Trophoblast cell (in vitro differentiated cells and primary cell): Measurements from ENCODE around the gene MRPL17.

Experiments used
- DNase-seq, 2 donors: peaks; one replicate each; pipeline ENCODE4 v3.0.0-alpha.2; 2016
- H2AFZ ChIP-seq: 2 replicates; pipeline ENCODE4 v1.6.1; 2013; ENCODE audit warnings: low read length, moderate library complexity, mild to moderate bottlenecking; ENCODE audit not compliant: insufficient read depth, poor library complexity
- H2AK5ac ChIP-seq: 2 replicates; pipeline ENCODE4 v1.6.1; 2013; ENCODE audit warnings: mild to moderate bottlenecking, low read length
- H2BK120ac ChIP-seq: 2 replicates; pipeline ENCODE4 v1.6.1; 2013; ENCODE audit warnings: low read length, mild to moderate bottlenecking, moderate library complexity; ENCODE audit not compliant: insufficient read depth, poor library complexity
- H2BK12ac ChIP-seq: 2 replicates; pipeline ENCODE4 v1.6.1; 2013; ENCODE audit warnings: mild to moderate bottlenecking, low read length, moderate library complexity
- H2BK5ac ChIP-seq: 2 replicates; pipeline ENCODE4 v1.6.1; 2013; ENCODE audit warnings: low read length, low read depth, moderate library complexity, mild to moderate bottlenecking; ENCODE audit not compliant: poor library complexity
- H3K14ac ChIP-seq: 2 replicates; pipeline ENCODE4 v1.6.1; 2013; ENCODE audit warnings: mild to moderate bottlenecking, low read length
- H3K18ac ChIP-seq: 2 replicates; pipeline ENCODE4 v1.6.1; 2013; ENCODE audit warnings: mild to moderate bottlenecking, low read length
- H3K23ac ChIP-seq: 2 replicates; pipeline ENCODE4 v1.6.1; 2013; ENCODE audit warnings: low read length
- H3K27ac ChIP-seq: 2 replicates; pipeline ENCODE4 v1.5.1; 2013; ENCODE audit warnings: low read depth, mild to moderate bottlenecking, inconsistent platforms, low read length, moderate library complexity
- H3K27me3 ChIP-seq: 2 replicates; pipeline ENCODE4 v1.6.1; 2013; ENCODE audit warnings: inconsistent platforms, mild to moderate bottlenecking, low read length, moderate library complexity; ENCODE audit not compliant: insufficient read depth
- H3K36me3 ChIP-seq, 2 experiments: 1 replicate in 1 of 2; 2 replicates in 1 of 2; pipeline ENCODE4 v1.6.1; 2013; ENCODE audit warnings: low read length in 2 of 2, mild to moderate bottlenecking in 2 of 2, moderate library complexity in 1 of 2; ENCODE audit not compliant: insufficient read depth in 2 of 2, control insufficient read depth in 1 of 2
- H3K4ac ChIP-seq: 2 replicates; pipeline ENCODE4 v1.6.1; 2013; ENCODE audit warnings: low read depth, mild to moderate bottlenecking, low read length, moderate library complexity
- H3K4me1 ChIP-seq, 2 experiments: 1 replicate in 1 of 2; 2 replicates in 1 of 2; pipeline ENCODE4 v1.6.1; 2013; ENCODE audit warnings: low read length in 2 of 2, mild to moderate bottlenecking in 2 of 2, moderate library complexity in 1 of 2; ENCODE audit not compliant: insufficient read depth in 2 of 2, control insufficient read depth in 1 of 2
- H3K4me2 ChIP-seq: 2 replicates; pipeline ENCODE4 v1.6.1; 2013; ENCODE audit warnings: inconsistent platforms, mild to moderate bottlenecking, low read length, moderate library complexity
- H3K4me3 ChIP-seq: 2 replicates; pipeline ENCODE4 v1.5.1; 2013; ENCODE audit warnings: mild to moderate bottlenecking, low read depth, low read length, inconsistent platforms
- H3K79me1 ChIP-seq: one replicate; pipeline ENCODE4 v1.6.1; 2013; ENCODE audit warnings: low read length
- H3K79me2 ChIP-seq: 2 replicates; pipeline ENCODE4 v1.6.1; 2013; ENCODE audit warnings: low read length, mild to moderate bottlenecking; ENCODE audit not compliant: control insufficient read depth, insufficient read depth, poor library complexity
- H3K9ac ChIP-seq: 2 replicates; pipeline ENCODE4 v1.6.1; 2013; ENCODE audit warnings: mild to moderate bottlenecking, low read length
- H3K9me3 ChIP-seq: 2 replicates; pipeline ENCODE4 v1.6.1; 2013; ENCODE audit warnings: low read depth, mild to moderate bottlenecking, control low read depth, inconsistent platforms, low read length; ENCODE audit not compliant: insufficient read depth
- H4K12ac ChIP-seq: 2 replicates; pipeline ENCODE4 v1.6.1; 2013; ENCODE audit warnings: low read depth, mild to moderate bottlenecking, low read length, moderate library complexity
- H4K8ac ChIP-seq: 2 replicates; pipeline ENCODE4 v1.6.1; 2013; ENCODE audit warnings: low read depth, mild to moderate bottlenecking, low read length, moderate library complexity
- H4K91ac ChIP-seq: one replicate; pipeline ENCODE4 v1.6.1; 2013; ENCODE audit warnings: low read depth, mild to moderate bottlenecking, low read length, moderate library complexity
- WGBS: extraction: QIAGEN DNeasy Blood & Tissue Kit; methylation state at CpG from one replicate; pipeline ENCODE4 v1.1.7; 2013; ENCODE audit warnings: missing lambda C conversion rate; ENCODE audit not compliant: insufficient read length, insufficient coverage; ENCODE audit errors: extremely low coverage; 5-methylcytosine and 5-hydroxymethylcytosine counted together

MRPL17 gene

DNA sequence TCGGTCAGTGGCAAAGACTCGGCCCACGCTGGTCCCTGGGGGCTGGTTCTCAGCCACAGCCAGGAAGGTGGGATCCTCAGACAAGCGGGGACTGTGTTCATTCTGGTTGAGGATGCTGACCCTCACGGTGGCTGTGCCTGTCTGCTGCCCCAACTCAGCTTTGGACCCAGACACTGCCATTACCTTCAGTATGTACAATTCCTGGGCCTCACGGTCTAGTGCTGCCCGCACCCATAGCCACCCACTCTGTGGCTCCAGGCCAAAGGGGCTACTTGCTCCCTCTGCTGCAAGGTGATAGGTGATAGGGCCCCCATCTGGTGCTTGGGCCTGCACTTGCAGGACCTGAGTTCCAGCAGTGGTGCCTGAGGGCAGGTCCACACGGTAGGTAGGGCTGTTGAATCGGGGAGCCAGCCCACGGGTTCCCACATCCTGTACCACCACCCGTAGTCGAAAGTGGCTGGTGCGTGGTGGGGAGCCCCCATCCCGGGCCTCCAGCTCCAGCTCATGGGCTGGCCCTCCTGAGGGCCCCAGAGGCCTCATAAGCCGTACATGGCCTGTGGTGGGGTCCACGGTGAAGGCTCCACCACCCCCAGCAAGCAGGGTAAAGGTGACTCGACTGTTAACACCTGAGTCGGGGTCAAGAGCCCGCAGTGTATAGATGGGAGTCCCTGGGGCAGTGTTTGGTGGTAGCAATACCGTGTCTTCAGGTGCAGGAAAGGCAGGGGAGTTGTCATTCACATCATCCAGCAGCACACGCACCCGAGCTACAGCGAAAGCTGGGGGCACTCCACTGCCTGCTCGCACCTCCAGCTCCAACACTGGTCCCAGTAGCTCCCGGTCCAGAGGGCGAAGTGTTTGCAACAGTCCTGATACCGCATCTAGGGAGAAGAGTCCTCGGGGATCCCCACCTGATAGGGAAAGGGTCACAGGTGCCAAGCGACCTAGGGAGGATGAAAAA lies 50.7 kb downstream of the MRPL17 start:
- Histone ChIP-seq H3K14ac (no peak overlapping the region), H3K23ac (no peak overlapping the region), H2AK5ac (no peak overlapping the region), H3K79me2 (no peaks in the 10 kb centered on the region), H2BK5ac (no peak overlapping the region), H3K18ac (no peak overlapping the region), H3K79me1 (no peaks in the 10 kb centered on the region), H2BK120ac (no peak overlapping the region), H3K9ac (no peak overlapping the region), H2BK12ac (no peak overlapping the region), H3K27me3 (peaks cover 29% of the 10 kb centered on the region), H3K4ac (no peak overlapping the region), H4K91ac (no peak overlapping the region), H3K27ac (no peak overlapping the region), H3K9me3 (peaks cover 18% of the 10 kb centered on the region), H3K4me1 (peaks cover 6 to 16% of the 10 kb centered on the region in 2 experiments), H3K36me3 (peaks cover 2 to 3% of the 10 kb centered on the region in 2 experiments), H2AFZ (no peak overlapping the region), H3K4me2 (no peak overlapping the region), H4K8ac (no peak overlapping the region), H3K4me3 (no peak overlapping the region), H4K12ac (no peak overlapping the region)
- WGBS, result no CpG with 5 or more reads among the region's 29 CpGs
- no peak for DNase-seq

DNA sequence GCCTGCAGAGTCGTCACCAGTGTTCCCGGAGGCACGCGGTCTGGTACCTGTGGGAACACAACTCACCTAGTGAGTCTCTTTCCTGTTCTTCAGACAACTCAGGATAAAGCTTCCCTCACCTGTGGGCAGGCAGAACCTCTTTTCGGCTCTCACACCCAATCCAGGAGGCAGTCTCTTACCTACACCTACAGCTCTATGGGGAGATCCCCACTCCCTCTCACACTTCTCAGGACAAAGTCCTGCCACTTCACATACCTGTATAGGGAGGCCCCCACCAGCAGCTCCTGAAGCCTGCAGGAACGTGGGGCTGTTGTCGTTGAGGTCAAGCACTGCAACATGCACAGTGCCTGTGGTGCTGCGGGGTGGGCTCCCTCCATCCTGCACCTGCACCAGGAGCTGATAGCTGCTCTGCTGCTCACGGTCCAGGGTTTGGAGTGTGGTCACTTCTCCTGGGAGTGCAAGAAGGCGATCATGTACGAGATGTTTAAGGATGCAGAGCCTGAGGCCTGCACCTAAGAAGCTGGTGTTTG lies 51.7 kb downstream of the MRPL17 start:
- Histone ChIP-seq H4K8ac (no peak overlapping the region), H2BK5ac (no peak overlapping the region), H2BK12ac (no peak overlapping the region), H3K9me3 (peaks cover 23% of the 10 kb centered on the region), H3K14ac (no peak overlapping the region), H3K79me1 (no peaks in the 10 kb centered on the region), H3K4me3 (no peak overlapping the region), H3K4me1 (peaks cover 6 to 16% of the 10 kb centered on the region in 2 experiments), H3K4ac (no peak overlapping the region), H3K9ac (no peak overlapping the region), H3K23ac (no peak overlapping the region), H4K12ac (no peak overlapping the region), H3K27ac (no peak overlapping the region), H2AFZ (no peak overlapping the region), H4K91ac (no peak overlapping the region), H2AK5ac (no peak overlapping the region), H3K18ac (no peak overlapping the region), H3K27me3 (peaks cover 29% of the 10 kb centered on the region), H3K4me2 (no peak overlapping the region), H3K79me2 (no peaks in the 10 kb centered on the region), H2BK120ac (no peak overlapping the region), H3K36me3 (peaks cover 2 to 3% of the 10 kb centered on the region in 2 experiments)
- WGBS, result no CpG with 5 or more reads among the region's 11 CpGs
- DNase-seq, result no peak

DNA sequence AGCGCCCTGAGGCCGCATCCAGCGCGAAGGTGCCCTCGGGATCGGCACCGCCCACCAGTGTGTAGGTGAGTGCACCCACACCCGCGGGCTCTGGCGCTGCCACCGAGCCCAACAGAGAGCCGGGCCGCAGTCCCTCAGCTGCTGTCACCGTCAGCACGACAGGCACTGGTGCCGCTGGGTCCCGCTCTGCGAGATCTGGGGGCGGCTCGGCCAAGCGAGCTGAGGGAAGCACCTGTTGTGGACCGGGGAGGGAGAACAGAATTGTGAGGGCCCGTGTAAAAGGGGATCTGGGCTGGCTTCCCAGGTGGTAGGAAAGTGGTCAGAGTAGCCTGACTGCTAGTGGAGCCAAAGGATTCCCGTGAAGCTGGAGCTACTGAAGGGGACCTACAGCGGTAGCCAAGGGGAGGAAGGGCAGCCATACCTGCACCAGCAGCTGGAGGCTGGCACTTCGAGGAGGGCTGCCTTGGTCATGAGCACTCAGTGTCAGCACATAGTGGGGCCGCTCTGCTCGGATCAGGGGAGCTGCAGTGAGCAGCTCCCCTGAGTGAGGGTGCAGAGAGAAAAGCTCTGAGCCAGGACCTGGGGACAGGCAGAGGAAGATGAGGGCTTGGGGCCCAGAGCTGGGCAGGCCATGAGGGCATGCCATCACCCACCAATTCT lies 52.4 kb downstream of the MRPL17 start:
- Histone ChIP-seq H3K79me2 (no peaks in the 10 kb centered on the region), H3K79me1 (no peaks in the 10 kb centered on the region), H3K14ac (no peak overlapping the region), H4K12ac (no peak overlapping the region), H3K36me3 (peaks cover 2 to 3% of the 10 kb centered on the region in 2 experiments), H3K9ac (no peak overlapping the region), H3K4me1 (peaks cover 6 to 16% of the 10 kb centered on the region in 2 experiments), H4K8ac (no peak overlapping the region), H3K9me3 (peaks cover 23% of the 10 kb centered on the region), H3K27me3 (peaks cover 29% of the 10 kb centered on the region), H2AK5ac (no peak overlapping the region), H3K4ac (no peak overlapping the region), H3K23ac (no peak overlapping the region), H2BK5ac (no peak overlapping the region), H3K27ac (no peak overlapping the region), H3K18ac (no peak overlapping the region), H3K4me2 (peak overlapping the region; percentile 73), H2BK12ac (no peak overlapping the region), H3K4me3 (no peak overlapping the region), H2AFZ (no peak overlapping the region), H4K91ac (no peak overlapping the region), H2BK120ac (no peak overlapping the region)
- DNase-seq, result no peak
- WGBS, result no CpG with 5 or more reads among the region's 28 CpGs
